Measurements from ENCODE around the gene MBLAC1.

Gene MBLAC1

DNA sequence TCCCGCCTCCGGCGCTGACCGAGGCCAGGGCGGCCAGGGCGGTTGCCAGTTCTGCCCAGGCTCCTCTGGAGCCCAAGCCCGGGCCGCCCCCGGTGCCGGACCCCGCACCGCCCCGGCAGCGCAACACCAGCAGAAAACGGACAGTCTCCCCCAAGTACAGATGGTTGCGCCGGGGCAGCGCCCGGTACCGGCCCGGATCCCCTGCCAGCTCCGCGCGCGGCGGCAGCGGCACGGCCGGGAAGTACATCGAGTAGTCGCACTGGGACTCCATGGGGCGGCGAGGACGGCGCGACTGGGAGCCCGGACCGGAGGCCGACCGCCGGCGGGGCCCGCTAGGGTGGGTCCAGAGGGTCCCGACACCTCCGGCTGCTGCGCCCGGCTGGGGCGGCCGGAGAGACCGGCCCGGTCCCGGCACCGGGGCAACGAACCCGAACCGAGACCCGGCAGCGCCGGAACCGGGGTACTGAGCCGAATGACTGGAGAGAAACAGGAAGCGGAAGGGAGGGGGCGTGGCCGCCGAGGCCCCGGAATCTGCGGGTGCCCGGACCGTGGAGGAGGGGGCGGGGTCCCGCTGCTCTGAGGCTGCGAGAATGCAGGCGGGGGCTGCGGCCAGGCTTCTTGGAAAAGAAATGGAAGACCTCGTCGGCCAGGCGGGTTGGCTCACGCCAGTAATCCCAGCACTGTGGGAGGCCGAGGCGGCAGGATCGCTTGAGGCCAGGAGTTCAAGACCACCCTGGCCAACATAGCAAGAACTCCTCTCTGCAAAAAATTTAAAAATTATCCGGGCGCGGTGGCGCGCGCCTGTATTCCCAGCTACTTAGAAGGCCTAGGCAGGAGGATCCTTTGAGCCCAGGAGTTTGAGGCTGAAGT, 31.7 kb downstream of the MBLAC1 start, which contains the start of gene TRAPPC14:
TSS of gene TRAPPC14 (minus strand) at position 495 of the 870 bp plus-strand sequence. CDS start at position 271, 224 bp downstream.
- peak; percentile 68 for DNase-seq (ENCODE audit: low read depth)
- H3K4me3 ChIP-seq (ENCODE audit: control insufficient read depth, low read depth, low read length), result peak within 1 kb of the TSS; percentile 57
- TF ChIP-seq, protein P1, sequence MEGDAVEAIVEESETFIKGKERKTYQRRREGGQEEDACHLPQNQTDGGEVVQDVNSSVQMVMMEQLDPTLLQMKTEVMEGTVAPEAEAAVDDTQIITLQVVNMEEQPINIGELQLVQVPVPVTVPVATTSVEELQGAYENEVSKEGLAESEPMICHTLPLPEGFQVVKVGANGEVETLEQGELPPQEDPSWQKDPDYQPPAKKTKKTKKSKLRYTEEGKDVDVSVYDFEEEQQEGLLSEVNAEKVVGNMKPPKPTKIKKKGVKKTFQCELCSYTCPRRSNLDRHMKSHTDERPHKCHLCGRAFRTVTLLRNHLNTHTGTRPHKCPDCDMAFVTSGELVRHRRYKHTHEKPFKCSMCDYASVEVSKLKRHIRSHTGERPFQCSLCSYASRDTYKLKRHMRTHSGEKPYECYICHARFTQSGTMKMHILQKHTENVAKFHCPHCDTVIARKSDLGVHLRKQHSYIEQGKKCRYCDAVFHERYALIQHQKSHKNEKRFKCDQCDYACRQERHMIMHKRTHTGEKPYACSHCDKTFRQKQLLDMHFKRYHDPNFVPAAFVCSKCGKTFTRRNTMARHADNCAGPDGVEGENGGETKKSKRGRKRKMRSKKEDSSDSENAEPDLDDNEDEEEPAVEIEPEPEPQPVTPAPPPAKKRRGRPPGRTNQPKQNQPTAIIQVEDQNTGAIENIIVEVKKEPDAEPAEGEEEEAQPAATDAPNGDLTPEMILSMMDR (conservative IDR thresholded peaks at IDR 0.05; ENCODE audit: control insufficient read depth, insufficient read depth, low read depth, low read length), result no peak

DNA sequence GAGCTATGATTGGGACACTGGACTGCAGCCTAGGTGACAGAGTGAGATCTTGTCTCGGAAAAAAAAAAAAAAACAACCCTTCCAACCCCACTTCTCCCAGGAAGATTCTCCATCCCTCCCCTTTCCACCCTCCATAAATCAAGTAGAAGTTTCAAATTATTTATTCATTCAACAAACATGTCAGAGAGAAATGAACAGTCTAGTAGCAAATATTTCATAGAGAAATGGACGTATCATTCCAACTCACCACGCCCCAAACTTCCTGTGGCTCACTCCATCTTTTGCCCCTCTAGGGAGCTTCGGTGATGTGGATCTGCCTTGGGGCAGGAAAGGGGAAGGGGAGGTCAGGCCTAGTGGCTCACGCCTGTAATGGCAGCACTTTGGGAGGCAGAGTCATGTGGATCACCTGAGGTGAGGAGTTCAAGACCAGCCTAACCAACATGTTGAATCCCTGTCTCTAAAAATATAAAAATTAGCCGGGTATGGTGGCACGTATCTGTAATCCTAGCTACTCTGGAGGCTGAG, 32.4 kb downstream of the MBLAC1 start:
- H3K4me3 ChIP-seq (ENCODE audit: control insufficient read depth, low read depth, low read length), result peak overlapping the region; percentile 57
- peak; percentile 12 for DNase-seq (ENCODE audit: low read depth)
- TF ChIP-seq, protein P1 (conservative IDR thresholded peaks at IDR 0.05; ENCODE audit: control insufficient read depth, insufficient read depth, low read depth, low read length), result no peak

DNA sequence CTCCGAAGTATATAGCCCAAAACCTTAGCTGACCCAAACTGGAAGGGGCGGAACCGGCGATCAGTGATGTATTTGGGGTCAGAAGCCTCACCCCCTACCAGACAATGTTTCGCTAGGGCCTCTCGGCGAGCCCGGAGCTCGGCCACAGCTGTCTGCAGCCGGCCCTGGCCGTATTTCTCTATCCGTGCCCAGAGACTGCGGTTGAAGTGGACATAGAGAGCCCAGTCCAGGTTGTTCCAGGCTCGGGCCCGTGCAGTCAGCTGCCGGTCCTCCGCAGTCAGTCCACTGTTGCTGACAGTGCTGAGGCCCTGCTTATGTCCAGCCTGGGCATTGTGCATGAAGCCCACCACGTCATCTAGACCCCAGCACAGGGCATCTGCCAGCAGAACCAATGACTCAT, 33.3 kb downstream of the MBLAC1 start:
- TF ChIP-seq, protein P1 (conservative IDR thresholded peaks at IDR 0.05; ENCODE audit: control insufficient read depth, insufficient read depth, low read depth, low read length), result no peak
- no peak for DNase-seq (ENCODE audit: low read depth)
- no peak overlapping the region for H3K4me3 ChIP-seq (ENCODE audit: control insufficient read depth, low read depth, low read length)

DNA sequence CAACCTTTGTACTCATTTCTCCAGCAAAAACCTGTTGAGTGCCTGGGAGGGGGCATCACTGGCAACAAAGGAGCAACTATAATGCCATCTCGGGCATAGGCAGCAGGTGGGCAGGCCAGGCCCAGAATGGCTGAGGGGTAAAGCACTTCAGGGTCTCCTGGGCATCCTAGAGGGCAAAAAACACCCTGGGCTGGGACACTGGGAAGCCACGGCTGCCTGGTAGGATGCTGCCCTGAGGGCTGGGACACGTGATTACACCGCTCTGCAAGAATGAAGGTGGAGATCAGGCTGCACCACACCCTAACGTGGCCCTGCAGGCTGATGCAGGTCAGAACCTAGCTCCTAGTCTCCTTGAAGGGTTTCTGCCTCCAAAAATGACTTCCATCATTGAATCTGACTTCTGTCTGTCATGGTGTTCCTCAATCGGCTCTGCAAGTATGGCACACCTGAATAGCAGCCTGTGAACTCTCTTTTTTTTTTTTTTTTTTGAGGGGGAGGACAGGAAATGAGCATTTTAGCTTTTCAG, 36.3 kb downstream of the MBLAC1 start:
- TF ChIP-seq, protein P1 (conservative IDR thresholded peaks at IDR 0.05; ENCODE audit: control insufficient read depth, insufficient read depth, low read depth, low read length), result no peak
- no peak for DNase-seq (ENCODE audit: low read depth)
- no peak overlapping the region for H3K4me3 ChIP-seq (ENCODE audit: control insufficient read depth, low read depth, low read length)

DNA sequence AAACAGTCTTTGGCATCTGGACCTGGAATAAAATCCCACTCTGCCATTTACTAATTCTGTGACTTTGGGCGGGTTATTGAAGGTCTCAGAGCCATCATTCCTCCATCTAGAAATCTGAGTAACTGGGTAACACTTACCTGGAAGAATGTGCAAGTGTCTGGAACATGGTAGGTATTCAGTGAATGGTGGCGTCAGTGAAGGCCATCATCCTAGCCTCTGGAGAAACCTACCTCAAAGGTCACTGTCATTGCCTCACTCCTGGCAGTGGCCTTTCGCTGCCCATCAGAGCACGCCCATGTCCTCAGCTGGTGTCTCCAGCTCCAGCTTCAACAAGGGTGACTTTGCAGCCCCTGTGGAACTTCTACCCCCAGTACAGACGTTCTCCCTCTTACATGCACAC, 37.1 kb downstream of the MBLAC1 start:
- DNase-seq (ENCODE audit: low read depth), result no peak
- TF ChIP-seq, protein P1 (conservative IDR thresholded peaks at IDR 0.05; ENCODE audit: control insufficient read depth, insufficient read depth, low read depth, low read length), result no peak
- H3K4me3 ChIP-seq (ENCODE audit: control insufficient read depth, low read depth, low read length), result no peak overlapping the region

DNA sequence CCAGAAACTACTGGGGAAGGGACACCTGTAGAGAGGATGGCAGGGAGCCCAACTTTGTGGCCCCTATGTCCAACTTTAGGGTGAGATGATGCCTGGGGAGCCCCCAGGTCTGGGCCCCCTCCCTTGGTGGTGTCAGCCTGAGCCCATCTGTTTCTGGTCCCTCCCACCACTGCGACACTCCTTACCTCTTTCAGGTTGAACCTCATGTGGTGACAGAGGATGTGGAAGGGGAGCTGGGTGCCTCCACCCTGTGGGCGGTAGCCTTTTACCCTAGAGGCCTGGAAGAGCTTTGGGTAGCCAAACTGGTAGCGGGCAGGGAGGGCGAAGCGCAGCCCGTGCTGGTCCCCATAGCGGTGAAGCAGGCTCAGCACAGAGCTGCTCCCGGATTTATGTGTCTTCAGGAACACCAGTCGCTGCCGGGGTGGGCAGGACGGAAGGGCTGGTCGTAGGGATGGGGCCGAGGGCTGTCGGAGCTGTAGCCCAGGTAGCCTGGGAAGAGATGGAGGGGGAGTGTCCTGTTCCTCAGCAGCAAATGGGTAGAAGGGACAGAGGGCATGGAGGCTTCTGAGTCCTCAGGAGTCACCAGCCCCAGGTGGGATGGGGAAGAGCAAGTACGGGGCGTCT, 39.7 kb downstream of the MBLAC1 start:
- TF ChIP-seq, protein P1 (conservative IDR thresholded peaks at IDR 0.05; ENCODE audit: control insufficient read depth, insufficient read depth, low read depth, low read length), result no peak
- H3K4me3 ChIP-seq (ENCODE audit: control insufficient read depth, low read depth, low read length), result no peak overlapping the region
- DNase-seq (ENCODE audit: low read depth), result no peak

Data from fibroblast of mammary gland (primary cell).